Mesenchymal stem cell (in vitro differentiated cells and primary cell): ENCODE results near the gene ARPC3.
"Not testable (repeated sequence)": the region's sequence is repeated elsewhere in the genome, so short reads cannot be mapped to it uniquely, and the experiment has no call there.

Experiments used
- DNase-seq: peaks from one replicate; pipeline ENCODE4 v3.0.0-alpha.2; 2013
- H2AFZ ChIP-seq: one replicate; pipeline ENCODE4 v1.6.1; 2013; ENCODE audit warnings: low read depth, mild to moderate bottlenecking, control low read depth, inconsistent platforms, low read length, moderate library complexity
- H2AK5ac ChIP-seq: 2 replicates; pipeline ENCODE4 v1.6.1; 2013; ENCODE audit warnings: low read length, moderate library complexity, mild to moderate bottlenecking, inconsistent platforms; ENCODE audit not compliant: severe bottlenecking
- H2BK120ac ChIP-seq: one replicate; pipeline ENCODE4 v1.6.1; 2013; ENCODE audit warnings: low read depth, mild to moderate bottlenecking, inconsistent platforms, low read length, moderate library complexity
- H2BK12ac ChIP-seq, 2 experiments: one replicate each; pipeline ENCODE4 v1.6.1; 2013; ENCODE audit warnings: inconsistent platforms in 2 of 2, low read length in 2 of 2, mild to moderate bottlenecking in 2 of 2, moderate library complexity in 2 of 2, control low read depth in 1 of 2
- H2BK15ac ChIP-seq: one replicate; pipeline ENCODE4 v1.6.1; 2013; ENCODE audit warnings: mild to moderate bottlenecking, low read depth, inconsistent platforms; ENCODE audit not compliant: poor library complexity, severe bottlenecking
- H2BK5ac ChIP-seq: 2 replicates; pipeline ENCODE4 v1.6.1; 2013; ENCODE audit warnings: low read depth, mild to moderate bottlenecking, low read length, control low read depth, inconsistent platforms; ENCODE audit not compliant: poor library complexity, severe bottlenecking
- H3K14ac ChIP-seq, 2 experiments: one replicate each; pipeline ENCODE4 v1.6.1; 2013; ENCODE audit warnings: inconsistent platforms in 2 of 2, low read length in 2 of 2, control low read depth in 1 of 2, mild to moderate bottlenecking in 1 of 2, moderate library complexity in 1 of 2
- H3K18ac ChIP-seq, 2 experiments: one replicate each; pipeline ENCODE4 v1.6.1; 2013; ENCODE audit warnings: inconsistent platforms in 2 of 2, low read length in 2 of 2, control low read depth in 1 of 2, low read depth in 1 of 2, mild to moderate bottlenecking in 1 of 2
- H3K23ac ChIP-seq, 2 experiments: one replicate each; pipeline ENCODE4 v1.6.1; 2013; ENCODE audit warnings: inconsistent platforms in 2 of 2, low read length in 2 of 2, mild to moderate bottlenecking in 2 of 2, moderate library complexity in 2 of 2, control low read depth in 1 of 2
- H3K27ac ChIP-seq: 2 replicates; pipeline ENCODE4 v1.5.1; 2013; ENCODE audit warnings: mild to moderate bottlenecking, moderate library complexity, low read length, control low read depth, inconsistent platforms; ENCODE audit not compliant: poor library complexity, severe bottlenecking
- H3K27me3 ChIP-seq, 2 experiments: 2 replicates each; pipeline versions ENCODE4 v1.6.1 to v1.7.0; 2013; ENCODE audit warnings: low read length in 2 of 2, mild to moderate bottlenecking in 2 of 2, moderate library complexity in 2 of 2, control low read depth in 1 of 2, inconsistent platforms in 1 of 2; ENCODE audit not compliant: control insufficient read depth in 1 of 2, insufficient read depth in 1 of 2
- H3K36me3 ChIP-seq, 2 experiments: 2 replicates each; pipeline versions ENCODE4 v1.6.1 to v1.7.0; 2013; ENCODE audit warnings: low read length in 2 of 2, control low read depth in 1 of 2, inconsistent platforms in 1 of 2, low read depth in 1 of 2, mild to moderate bottlenecking in 1 of 2; ENCODE audit not compliant: insufficient read depth in 2 of 2, control insufficient read depth in 1 of 2
- H3K4ac ChIP-seq, 2 experiments: one replicate each; pipeline ENCODE4 v1.6.1; 2013; ENCODE audit warnings: inconsistent platforms in 2 of 2, low read length in 2 of 2, mild to moderate bottlenecking in 2 of 2, moderate library complexity in 2 of 2, control low read depth in 1 of 2, low read depth in 1 of 2
- H3K4me1 ChIP-seq: 2 replicates; pipeline ENCODE4 v1.6.1; 2013; ENCODE audit warnings: low read depth, low read length, control low read depth; ENCODE audit not compliant: control insufficient read depth, insufficient read depth
- H3K4me2 ChIP-seq: 2 replicates; pipeline ENCODE4 v1.6.1; 2013; ENCODE audit warnings: low read length, mild to moderate bottlenecking, inconsistent platforms; ENCODE audit not compliant: poor library complexity, severe bottlenecking
- H3K4me3 ChIP-seq, 2 experiments: 2 replicates each; pipeline versions ENCODE4 v1.5.1 to v1.7.0; 2013; ENCODE audit warnings: low read length in 2 of 2, mild to moderate bottlenecking in 2 of 2, control low read depth in 1 of 2, low read depth in 1 of 2; ENCODE audit not compliant: insufficient read depth in 1 of 2
- H3K79me1 ChIP-seq: replicated peaks from 2 replicates; pipeline ENCODE4 v1.6.1; 2013; ENCODE audit warnings: mild to moderate bottlenecking, control low read depth, low read length, inconsistent platforms; ENCODE audit not compliant: poor library complexity, severe bottlenecking
- H3K9ac ChIP-seq: 2 replicates; pipeline ENCODE4 v1.7.0; 2013; ENCODE audit warnings: mild to moderate bottlenecking, low read length, moderate library complexity
- H3K9me3 ChIP-seq: 2 replicates; pipeline ENCODE4 v1.7.0; 2013; ENCODE audit warnings: mild to moderate bottlenecking, low read length; ENCODE audit not compliant: control insufficient read depth
- H4K8ac ChIP-seq: one replicate; pipeline ENCODE4 v1.6.1; 2013; ENCODE audit warnings: inconsistent platforms, mild to moderate bottlenecking, low read length, moderate library complexity
- H4K91ac ChIP-seq: one replicate; pipeline ENCODE4 v1.6.1; 2013; ENCODE audit warnings: mild to moderate bottlenecking, low read length, inconsistent platforms
- WGBS: methylation state at CpG from one replicate; pipeline ENCODE4 v1.1.7; 2013; ENCODE audit warnings: mixed read lengths; 5-methylcytosine and 5-hydroxymethylcytosine counted together

The ARPC3 gene

DNA sequence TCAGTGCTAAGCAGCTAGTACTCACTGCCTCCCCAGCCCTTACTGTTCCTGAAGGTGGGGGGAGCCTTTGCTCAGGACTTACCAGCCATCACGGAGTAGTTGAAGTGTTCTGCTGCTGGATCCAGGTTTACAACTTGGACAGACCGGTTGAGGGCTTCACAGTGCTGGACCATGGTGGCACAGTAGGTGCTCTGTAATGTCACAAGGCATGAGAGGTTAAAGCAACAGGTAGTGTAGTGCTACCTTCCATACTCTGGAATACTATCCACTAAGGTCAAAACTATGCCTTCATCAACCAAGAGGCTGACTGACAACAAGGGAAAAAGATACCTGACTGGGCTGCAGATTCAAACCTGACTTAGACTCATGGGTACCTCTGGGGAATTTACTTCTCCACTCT, 14.9 kb upstream of the ARPC3 start:
- no peak overlapping the region for H3K18ac ChIP-seq
- no peak overlapping the region for H2BK15ac ChIP-seq
- H3K9me3 ChIP-seq: no peaks in the 10 kb centered on the region
- H2BK12ac ChIP-seq: no peak overlapping the region
- no peak overlapping the region for H3K4me2 ChIP-seq
- H3K23ac ChIP-seq: no peak overlapping the region
- H3K9ac ChIP-seq: no peak overlapping the region
- 89% methylated on average over 2 of the region's 2 CpGs for WGBS
- no peaks in the 10 kb centered on the region for H3K27me3 ChIP-seq
- H3K79me1 ChIP-seq: peaks cover 36% of the 10 kb centered on the region
- H2BK5ac ChIP-seq: no peak overlapping the region
- no peak overlapping the region for H2BK120ac ChIP-seq
- no peak overlapping the region for H2AK5ac ChIP-seq
- H3K4me1 ChIP-seq: peaks cover 6% of the 10 kb centered on the region
- H3K36me3 ChIP-seq: peaks cover 7 to 16% of the 10 kb centered on the region in 2 experiments
- H4K91ac ChIP-seq: no peak overlapping the region
- no peak overlapping the region for H3K14ac ChIP-seq
- no peak overlapping the region for H4K8ac ChIP-seq
- H2AFZ ChIP-seq: no peak overlapping the region
- H3K4me3 ChIP-seq: no peak overlapping the region
- no peak for DNase-seq
- H3K4ac ChIP-seq: no peak overlapping the region
- no peak overlapping the region for H3K27ac ChIP-seq

DNA sequence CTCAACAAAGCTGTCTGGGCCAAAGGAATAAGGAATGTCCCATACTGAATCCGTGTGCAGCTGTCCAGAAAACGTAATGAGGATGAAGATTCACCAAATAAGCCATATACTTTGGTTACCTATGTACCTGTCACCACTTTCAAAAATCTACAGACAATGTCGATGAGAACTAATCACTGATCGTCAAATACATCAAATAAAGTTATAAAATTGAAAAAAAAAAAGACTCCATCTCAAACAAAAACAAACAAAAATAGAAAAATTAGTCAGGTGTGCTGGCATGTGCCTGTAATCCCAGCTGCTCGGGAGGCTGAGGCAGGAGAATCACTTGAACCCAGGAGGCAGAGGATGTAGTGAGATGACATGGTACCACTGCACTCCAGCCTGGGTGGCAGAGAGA, 11.1 kb upstream of the ARPC3 start:
- not testable (repeated sequence) for H3K14ac ChIP-seq, H3K9me3 ChIP-seq, H2BK120ac ChIP-seq, H2AFZ ChIP-seq, DNase-seq, H2BK5ac ChIP-seq, H3K4ac ChIP-seq, H2BK15ac ChIP-seq, H3K9ac ChIP-seq, H3K27ac ChIP-seq, H3K4me3 ChIP-seq, H4K8ac ChIP-seq, H4K91ac ChIP-seq, H3K4me1 ChIP-seq, H3K4me2 ChIP-seq, H2BK12ac ChIP-seq, H3K18ac ChIP-seq, H3K23ac ChIP-seq, H2AK5ac ChIP-seq, H3K27me3 ChIP-seq
- peaks cover 27% of the 10 kb centered on the region for H3K79me1 ChIP-seq
- 90% methylated on average over 5 of the region's 5 CpGs for WGBS
- H3K36me3 ChIP-seq: peaks cover 7 to 25% of the 10 kb centered on the region in 2 experiments

DNA sequence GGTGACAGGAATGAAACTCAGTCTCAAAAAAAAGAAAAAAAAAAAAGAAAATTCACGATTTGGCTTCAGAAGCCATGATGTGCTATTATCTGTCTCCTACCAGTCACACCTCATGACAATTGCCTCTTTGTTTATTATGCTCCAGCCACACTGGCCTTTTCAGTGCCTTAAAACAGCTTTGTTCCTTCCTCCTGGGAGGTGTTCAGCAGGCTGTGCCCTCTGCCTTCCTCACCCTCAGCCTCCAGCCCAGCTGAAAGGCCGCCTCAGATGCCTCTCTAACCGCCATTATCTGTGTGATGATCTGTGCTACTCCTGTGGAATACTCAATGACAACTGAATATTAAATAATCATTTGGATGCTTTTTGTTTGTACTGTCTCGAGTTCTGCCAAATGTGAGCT, 8.6 kb upstream of the ARPC3 start:
- no peaks in the 10 kb centered on the region for H3K9me3 ChIP-seq
- H2AFZ ChIP-seq: no peak overlapping the region
- no peak overlapping the region for H3K27ac ChIP-seq
- no peak overlapping the region for H3K9ac ChIP-seq
- no peak overlapping the region for H2AK5ac ChIP-seq
- H3K4ac ChIP-seq: no peak overlapping the region
- H3K18ac ChIP-seq: no peak overlapping the region
- no peak overlapping the region for H3K14ac ChIP-seq
- no peaks in the 10 kb centered on the region for H3K4me1 ChIP-seq
- H3K27me3 ChIP-seq: no peaks in the 10 kb centered on the region
- no peak overlapping the region for H3K4me3 ChIP-seq
- no peak overlapping the region for H2BK5ac ChIP-seq
- no peak overlapping the region for H3K4me2 ChIP-seq
- no peak overlapping the region for H2BK12ac ChIP-seq
- H3K36me3 ChIP-seq: peaks cover 18 to 22% of the 10 kb centered on the region in 2 experiments
- no peak overlapping the region for H4K91ac ChIP-seq
- no peak overlapping the region for H2BK120ac ChIP-seq
- DNase-seq: no peak
- H2BK15ac ChIP-seq: no peak overlapping the region
- H3K23ac ChIP-seq: no peak overlapping the region
- 96% methylated on average over 2 of the region's 4 CpGs for WGBS
- H4K8ac ChIP-seq: no peak overlapping the region
- peaks cover 23% of the 10 kb centered on the region for H3K79me1 ChIP-seq

DNA sequence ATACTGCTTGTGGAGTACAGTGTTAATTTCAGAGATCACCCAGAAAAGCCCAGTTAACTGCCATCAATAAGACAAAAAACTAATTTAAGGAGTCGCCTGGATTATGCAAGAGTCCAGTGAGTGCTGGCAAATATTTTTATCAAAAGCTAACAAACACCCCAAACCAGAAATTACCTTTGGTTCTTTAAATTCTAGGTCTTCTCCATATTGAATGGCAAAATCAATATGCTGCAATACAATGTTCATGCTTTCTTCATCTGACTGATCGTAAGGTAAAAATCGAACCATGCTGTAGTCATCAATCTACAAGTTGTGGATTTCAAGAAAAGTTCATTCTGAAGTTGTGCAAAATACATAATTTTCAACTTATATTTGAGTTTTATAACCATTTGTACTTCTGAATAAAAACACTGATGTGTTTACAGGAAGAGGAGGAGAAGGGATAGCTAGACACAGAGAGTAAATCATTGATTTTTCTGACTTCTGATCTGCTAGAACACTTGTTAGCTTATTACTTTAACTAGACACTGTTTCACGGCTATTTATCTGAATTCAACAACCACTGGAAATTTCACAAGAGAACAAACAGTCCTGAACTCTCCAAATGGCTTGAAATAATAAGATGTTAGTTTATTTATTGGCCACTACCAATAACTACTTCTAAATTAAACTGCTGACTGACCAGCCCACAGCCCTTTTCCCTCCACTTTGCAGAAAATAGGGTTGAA, 3.6 kb upstream of the ARPC3 start:
- Histone ChIP-seq H3K9me3 (no peaks in the 10 kb centered on the region), H3K4me2 (no peak overlapping the region), H2BK12ac (no peak overlapping the region), H3K27ac (no peak overlapping the region), H3K4me1 (no peaks in the 10 kb centered on the region), H2AFZ (no peak overlapping the region), H2BK5ac (no peak overlapping the region), H2BK120ac (no peak overlapping the region), H4K8ac (no peak overlapping the region), H3K14ac (no peak overlapping the region), H3K9ac (no peak overlapping the region), H3K79me1 (peaks cover 2% of the 10 kb centered on the region), H3K23ac (no peak overlapping the region), H3K18ac (no peak overlapping the region), H2BK15ac (no peak overlapping the region), H4K91ac (no peak overlapping the region), H3K4ac (no peak overlapping the region), H3K4me3 (no peak overlapping the region), H3K27me3 (no peaks in the 10 kb centered on the region), H2AK5ac (no peak overlapping the region), H3K36me3 (peaks cover 17 to 23% of the 10 kb centered on the region in 2 experiments)
- DNase-seq: no peak
- 100% methylated on average over 1 of the region's 4 CpGs for WGBS
